ENCODE measurements around the gene CALN1.
"Not testable (repeated sequence)": the region's sequence is repeated elsewhere in the genome, so short reads cannot be mapped to it uniquely, and the experiment has no call there.

Gene CALN1

DNA sequence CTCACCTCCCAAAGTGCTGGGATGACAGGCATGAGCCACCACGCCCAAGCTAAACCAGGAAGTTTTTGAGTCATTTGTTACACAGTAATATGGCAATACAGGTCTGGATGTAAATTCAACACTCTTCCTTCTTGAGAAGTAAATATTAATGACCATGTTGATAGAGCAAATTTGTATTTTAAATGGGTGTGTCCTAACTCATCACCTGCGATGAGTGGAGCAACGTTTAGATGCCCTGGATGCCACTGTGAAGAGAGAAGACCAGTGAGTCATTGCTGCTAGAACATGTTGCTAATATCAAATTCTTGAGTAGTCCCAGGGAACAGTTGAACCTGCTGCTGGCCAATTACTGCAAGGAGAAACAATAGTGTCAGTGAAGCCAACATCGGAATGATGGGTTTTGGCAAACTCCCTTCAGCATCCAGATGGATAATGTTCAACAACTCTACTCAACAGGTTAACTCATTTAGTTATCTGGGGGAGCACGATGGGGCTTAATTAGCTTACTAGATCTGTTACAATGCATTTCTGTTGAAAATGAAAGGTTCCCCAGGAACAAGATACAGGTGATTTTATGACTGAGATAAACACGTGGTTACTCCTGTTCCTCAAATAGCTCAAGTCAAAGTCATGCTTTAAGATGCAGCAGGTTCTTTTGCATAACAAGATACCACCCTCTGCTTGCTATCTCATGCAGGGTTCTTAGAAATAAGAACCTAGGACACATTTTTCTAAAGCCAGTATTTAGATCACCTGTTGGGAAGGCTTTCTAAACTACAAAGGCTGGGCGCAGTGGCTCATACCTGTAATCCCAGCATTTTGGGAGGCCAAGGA is 146.8 kb downstream of the CALN1 start:
- DNase-seq, result no peak

GRCh38 chr7:72260406-72260805 is 151.7 kb downstream of the CALN1 start:
- DNase-seq, result no peak

DNA sequence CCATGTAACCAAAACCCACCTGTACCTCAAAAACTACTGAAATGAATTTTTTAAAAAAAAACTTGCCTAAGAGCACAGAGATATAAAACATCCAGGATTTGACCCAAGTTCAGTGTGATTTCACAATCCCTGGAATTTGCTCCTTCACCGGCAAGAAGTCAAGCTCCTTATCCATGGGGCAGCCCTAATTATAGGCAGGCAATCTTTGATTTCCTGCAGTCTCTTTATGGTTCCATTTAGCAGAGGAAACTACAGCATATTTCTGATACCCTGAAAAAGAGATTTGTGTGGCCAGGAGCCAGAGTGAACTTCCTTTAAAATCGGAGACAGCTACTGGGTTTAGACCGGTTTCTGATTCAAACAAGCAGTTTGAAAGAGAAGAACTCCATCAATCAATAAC is 154.1 kb downstream of the CALN1 start:
- no peak for DNase-seq

- no peak for DNase-seq
Observed at GRCh38 chr7:72254455-72254854, 157.7 kb downstream of the CALN1 start.

DNA sequence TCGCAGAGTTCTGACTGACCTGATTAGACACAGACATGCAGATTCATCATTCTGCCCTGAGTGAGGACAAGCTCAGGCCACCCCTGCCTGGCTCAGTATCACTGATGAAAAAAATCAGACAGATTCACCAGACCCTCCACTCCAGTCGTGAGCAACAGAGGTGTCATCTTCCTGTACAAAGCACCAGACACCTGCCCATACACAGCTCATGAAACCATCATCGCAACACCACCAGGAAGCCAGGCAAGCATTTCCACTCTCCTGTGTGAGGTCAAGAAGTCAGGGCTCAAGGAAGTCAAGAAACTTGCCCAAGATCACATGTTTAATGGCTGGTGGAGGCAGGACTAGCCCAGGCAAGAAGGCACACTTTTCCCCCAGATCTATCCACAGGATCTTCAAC is 163.0 kb downstream of the CALN1 start:
- no peak for DNase-seq

DNA sequence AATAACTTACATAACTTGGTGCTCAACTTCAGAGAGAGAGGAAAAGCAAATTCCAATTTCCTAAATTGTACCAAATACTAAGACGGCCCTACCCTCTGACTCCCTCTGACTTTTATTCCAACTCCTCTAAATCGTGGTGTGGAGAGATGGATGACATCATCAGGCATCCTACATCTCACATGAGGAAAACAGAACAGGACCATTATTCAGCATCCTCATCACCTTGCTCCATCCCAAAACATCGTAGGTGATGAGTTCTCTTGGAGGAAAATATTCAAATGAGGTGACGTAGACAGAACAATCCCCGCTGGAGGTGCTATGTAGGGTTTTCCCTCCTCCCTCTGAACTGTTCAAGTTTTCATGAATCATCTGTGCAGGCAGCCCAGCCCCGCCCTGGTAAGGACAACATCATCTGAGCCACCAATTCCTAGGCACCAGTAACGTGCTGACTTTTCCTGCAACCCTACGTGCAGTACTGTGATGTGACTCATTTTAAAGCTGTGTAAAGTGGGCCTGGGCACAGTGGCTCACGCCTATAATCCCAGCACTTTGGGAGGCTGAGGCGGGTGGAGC is 167.2 kb downstream of the CALN1 start:
- DNase-seq, result no peak

GRCh38 chr7:72243329-72243728 is 168.8 kb downstream of the CALN1 start:
- DNase-seq, result no peak

DNA sequence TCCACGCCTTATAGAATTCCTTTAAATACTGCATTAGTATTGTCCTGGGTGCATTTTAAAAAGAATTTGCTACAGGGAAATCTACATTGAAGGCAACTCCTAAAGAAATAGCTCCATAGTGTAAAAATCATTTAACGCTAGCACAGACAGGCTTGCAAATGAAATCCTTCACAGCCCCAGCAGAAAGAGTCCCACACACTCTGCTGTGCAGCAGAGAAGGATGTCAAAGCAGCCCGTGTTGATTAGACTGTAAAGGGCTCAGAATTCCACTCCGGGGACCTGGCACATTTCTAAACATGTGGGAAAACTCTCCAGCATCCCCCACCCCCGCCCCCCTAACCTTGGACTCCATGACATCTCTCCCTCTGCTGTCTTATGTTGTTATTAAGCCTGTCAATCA is 176.8 kb downstream of the CALN1 start:
- DNase-seq, result no peak

- DNase-seq, result no peak
Observed at GRCh38 chr7:72234086-72234485, 178.1 kb downstream of the CALN1 start.

DNA sequence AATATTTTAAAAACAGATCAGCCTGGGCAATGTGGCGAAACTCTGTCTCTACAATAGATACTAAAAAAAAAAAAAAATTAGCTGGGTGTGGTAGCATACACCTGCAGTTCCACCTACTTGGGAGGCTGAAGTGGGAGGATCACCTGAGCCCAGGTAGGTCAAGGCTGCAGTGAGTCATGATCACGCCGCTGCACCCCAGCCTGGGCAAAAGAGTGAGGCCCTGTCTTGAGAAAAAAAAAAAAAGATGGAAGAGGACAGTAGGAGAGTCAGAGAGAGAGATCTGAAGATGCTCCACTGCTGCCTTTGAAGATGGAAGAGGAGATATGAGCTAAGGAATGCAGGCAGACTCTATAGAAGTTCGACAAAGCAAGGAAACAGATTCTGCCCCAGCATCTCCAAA is 181.9 kb downstream of the CALN1 start:
- DNase-seq, result no peak

GRCh38 chr7:72223351-72223750 is 188.8 kb downstream of the CALN1 start:
- no peak for DNase-seq

DNA sequence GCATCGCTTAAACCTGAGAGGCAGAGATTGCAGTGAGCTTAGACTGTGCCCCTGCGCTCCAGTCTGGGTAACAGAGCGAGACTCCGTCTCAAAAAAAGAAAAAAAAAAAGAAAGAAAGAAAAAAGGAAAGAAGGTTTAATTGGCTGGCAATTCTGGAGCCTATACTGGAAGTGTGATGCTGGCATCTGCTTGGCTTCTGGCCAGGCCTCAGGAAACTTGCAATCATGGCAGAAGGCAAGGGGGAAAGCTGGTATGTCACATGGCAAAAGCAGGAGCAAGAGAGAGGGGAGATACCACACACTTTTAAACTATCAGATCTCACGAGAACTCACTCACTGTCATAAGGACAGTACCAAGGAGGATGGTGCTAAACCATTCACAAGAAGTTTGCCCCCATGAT is 190.0 kb downstream of the CALN1 start:
- DNase-seq, result no peak

- no peak for DNase-seq
Observed at GRCh38 chr7:72219500-72219899, 192.6 kb downstream of the CALN1 start.

GRCh38 chr7:72217151-72217550 is 195.0 kb downstream of the CALN1 start:
- no peak for DNase-seq

DNA sequence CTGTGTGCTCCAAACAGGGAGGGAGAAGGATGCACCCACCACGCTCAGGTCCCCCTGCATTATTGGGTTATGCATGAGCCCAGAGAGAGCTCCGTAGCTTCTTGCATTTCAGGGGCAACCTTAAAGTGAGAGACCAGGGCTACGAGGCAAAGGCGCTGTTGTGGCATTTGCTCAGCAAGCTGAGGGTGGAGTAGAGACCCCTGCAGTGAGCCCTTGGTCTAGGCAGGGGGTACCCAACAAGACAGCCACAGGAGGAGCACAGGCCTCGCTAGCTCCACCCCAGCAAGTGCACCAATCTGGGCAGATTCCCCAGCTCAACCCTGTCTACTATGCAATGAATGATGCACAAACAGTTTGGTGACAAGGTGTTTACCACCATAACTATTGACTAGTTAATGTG is 198.4 kb downstream of the CALN1 start:
- DNase-seq, result no peak

GRCh38 chr7:72213081-72213480 is 199.1 kb downstream of the CALN1 start:
- no peak for DNase-seq

DNA sequence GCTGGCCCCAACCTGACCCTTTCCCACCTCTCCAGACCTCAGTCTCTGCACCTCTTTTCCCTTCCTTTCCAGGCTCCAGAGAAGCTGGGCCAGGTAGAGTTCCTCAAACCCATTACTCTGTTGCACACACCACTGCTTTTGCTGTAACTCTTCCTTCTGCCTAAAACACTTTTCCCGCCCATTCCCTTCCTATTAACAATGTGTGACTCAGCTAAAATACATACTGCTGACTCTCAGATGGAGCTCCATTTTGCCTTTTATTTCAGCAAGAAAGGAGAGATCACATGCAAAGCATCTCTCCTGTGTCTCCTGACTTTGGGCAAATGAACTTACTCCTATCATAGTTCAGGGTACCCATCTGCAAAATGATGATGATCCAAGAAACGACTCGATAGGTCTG is 201.0 kb downstream of the CALN1 start:
- no peak for DNase-seq

GRCh38 chr7:72209006-72209405 is 203.1 kb downstream of the CALN1 start:
- DNase-seq, result not testable (repeated sequence)

- DNase-seq, result no peak
Observed at GRCh38 chr7:72196176-72196575, 216.0 kb downstream of the CALN1 start.

DNA sequence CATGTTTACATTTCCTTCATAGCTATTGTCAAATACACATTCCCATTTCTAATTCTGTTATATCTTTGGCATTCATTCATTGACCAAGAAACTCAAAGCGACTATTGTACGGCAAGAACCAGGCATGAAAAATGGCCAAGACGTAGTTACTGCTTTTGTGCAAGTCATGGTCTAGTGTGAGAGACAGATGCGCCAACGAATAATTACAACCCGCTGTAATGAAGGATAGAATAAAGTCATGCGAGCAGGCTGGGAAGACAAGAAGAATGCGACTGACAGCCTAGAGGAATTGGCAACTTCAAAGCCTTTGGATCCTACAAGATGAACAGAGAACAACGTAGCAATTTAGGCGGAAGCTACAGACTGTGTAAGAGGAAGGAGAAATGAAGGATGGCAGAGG is 221.2 kb downstream of the CALN1 start:
- no peak for DNase-seq

GRCh38 chr7:72190146-72190545 is 222.0 kb downstream of the CALN1 start:
- DNase-seq, result no peak

DNA sequence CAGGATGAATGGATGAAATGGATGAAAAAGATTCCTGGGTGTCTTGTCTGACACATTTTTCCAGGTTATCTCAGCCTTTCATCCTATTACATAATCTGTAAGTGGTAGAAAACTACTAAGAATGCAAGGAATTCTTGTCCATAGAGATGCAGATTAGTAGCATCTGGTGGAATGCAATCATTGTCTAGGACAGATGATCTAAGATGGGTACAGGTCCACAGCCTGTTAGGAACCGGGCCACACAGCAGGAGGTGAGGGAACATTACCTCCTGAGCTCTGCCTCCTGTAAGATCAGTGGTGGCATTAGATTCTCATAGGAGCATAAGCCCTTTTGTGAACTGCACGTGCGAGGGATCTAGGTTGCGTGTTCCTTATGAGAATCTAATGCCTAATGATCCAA is 225.0 kb downstream of the CALN1 start:
- DNase-seq, result no peak

- no peak for DNase-seq
Observed at GRCh38 chr7:72183835-72184234, 228.3 kb downstream of the CALN1 start.

GRCh38 chr7:72182036-72182435 is 230.1 kb downstream of the CALN1 start:
- no peak for DNase-seq

DNA sequence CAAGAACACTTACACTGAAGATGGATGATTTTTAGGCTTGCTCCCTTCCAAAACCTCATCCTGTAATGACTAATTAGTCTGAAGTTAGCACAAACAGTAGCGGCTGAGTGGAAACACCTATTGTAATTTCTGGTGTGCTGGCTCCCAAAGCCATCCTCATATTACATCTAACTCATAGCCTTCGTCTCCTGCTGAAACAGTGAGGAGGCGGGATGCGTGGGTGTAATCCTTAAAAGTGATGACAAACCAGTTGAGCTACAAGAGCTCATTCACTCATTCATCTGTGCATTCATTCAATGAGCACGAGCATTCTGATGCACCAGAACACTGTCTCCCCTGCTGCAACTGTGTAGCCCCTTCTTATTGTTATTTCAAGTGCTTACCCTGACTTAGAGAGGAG is 235.3 kb downstream of the CALN1 start:
- no peak for DNase-seq

Data from fibroblast of upper back skin (primary cell).